Stimulated activated CD4-positive, alpha-beta T cell treated with anti-CD3 and anti-CD28 coated beads, TNF-alpha, amount 100 ng/mL, for 4 hours (primary cell): ENCODE results near the gene AMER2.
"Not testable (repeated sequence)": the region's sequence is repeated elsewhere in the genome, so short reads cannot be mapped to it uniquely, and the experiment has no call there.

Experiments used
- DNase-seq, 3 experiments: peaks; one replicate each; pipeline ENCODE4 v3.0.0-alpha.2; 2020; ENCODE audit warnings: low read depth in 3 of 3

AMER2 gene

DNA sequence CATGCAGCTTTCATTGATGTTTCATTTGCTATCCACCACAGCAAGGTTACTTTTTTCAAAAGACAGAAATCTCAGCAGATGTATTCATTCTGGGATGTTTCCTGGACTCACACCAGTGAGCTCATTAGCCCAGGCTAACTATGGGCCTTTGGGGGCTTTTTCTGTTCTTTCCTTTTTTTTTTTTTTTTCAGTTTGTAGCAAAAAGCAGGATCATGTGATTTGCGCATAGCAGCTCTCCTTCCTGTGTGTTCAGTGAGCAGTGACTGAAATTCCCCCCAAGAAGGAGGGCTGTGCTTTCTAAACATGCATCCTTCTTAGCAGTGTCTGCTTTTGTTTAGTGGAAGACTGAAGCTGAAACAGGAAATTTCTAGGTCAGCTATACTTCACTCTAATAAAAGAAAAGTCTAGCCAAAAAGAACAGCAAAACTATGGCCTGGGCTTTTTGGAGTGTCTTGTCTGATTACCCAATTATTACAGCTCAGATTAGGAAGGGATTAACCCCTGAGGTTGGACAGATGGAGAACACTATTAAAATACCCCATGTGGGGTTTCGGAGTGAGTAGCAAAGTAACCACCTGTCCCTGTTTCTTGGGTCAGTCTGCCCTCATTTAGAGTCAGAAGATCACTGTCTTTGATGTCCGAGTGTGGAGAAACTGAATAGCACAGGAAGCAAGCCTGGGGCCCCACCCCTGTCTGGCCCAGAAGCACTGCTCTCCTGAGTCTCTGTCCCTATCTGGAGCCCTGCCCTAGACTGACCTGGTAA, 8.9 kb upstream of the AMER2 start:
- no peak for DNase-seq

- no peak for DNase-seq
Measured at GRCh38 chr13:25179832-25180774, 8.0 kb upstream of the AMER2 start.

DNA sequence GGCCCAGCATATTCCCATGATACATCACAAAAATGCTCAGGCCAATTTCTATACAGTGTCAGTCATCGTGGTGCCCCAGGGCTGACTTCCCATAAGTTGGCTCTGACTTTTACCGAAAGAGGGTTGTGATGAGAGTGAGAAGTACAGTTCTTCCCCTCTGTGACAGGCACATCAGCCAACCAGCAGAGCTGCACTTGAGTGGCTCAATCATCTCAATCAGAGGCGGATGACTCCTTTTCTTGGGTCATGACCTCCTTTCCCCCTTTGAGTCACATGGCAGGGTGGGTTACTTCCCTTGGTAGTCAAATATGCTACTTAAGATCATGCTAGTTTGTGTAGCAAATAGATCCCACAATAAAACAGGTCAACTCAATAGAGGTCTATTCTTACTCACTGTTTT, 6.9 kb upstream of the AMER2 start:
- no peak for DNase-seq

DNA sequence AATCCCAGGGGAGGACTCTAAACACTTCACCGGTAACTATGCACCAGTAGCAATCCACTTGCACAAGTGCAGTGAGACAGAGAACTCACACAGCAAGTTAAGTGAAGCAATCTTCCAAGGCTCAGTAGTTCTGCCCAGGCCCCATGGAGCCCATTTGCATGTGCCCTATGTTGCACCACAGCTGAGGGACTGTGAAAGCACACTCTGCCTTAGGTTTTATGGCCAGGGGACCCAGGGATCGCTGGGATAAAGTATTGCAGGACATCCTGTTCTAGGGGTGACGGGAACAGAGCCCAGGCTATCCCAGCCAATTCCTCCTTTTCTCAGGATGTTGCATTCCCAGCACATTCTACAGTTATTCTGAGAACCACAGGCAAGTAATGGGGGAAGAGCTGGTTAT, 6.0 kb upstream of the AMER2 start:
- DNase-seq: no peak

DNA sequence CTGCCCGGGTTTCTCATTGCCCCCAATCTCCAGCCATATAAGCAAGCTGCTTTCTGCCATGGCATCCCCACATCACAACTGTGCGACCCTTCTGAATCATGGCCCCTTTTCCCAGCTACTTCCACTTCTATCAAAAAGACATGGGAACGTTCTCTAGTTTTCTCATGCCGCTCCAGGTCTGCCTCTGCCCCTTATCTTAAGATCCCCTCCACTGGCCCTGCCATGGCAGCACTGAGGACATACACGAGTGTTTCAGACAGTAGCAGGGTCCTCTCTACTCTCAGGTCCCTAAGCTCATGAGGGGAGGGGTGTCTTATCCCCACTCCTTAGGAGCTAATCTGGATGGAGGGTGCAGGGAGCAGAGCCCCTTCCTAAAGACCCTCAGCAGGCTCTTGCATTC, 5.5 kb upstream of the AMER2 start:
- DNase-seq: no peak

- DNase-seq: no peak
Measured at GRCh38 chr13:25177012-25177411, 4.9 kb upstream of the AMER2 start.

DNA sequence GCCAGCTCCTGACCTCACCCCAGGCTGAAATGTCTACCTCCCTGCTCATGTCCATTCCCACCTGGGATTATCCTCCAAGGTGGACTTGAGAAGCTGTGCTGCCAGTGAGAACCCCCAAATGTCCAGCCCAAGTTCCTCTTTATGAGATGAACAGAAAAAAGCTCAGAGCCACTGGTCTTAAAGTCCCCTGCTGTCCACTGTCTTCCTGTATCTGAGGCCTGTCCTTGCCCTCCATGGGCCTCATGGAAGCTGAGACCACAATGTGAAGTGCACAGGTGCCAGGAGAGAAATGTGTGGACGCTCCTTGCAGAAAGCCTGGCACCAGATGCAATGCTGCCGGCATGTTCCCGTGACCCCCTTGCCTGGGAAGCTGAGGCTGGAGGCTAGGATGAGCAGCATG, 3.3 kb upstream of the AMER2 start:
- no peak for DNase-seq

DNA sequence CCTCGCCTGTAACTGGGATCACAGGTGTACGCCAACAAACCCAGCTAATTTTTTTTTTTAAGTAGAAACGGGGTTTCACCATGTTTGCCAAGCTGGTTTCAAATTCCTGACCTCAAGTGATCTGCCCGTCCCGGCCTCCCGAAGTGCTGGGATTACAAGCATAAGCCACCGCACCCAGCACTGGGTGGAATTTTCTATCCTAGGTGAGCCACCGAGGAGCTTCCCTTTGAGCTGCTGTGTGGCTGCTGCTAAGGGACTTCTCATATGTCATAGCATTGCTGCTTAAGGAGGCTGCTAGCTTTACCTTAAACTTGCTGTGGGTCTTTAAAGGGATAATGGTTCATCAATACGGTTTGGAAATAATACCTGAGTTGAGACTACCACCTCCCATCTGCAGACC, 2.9 kb upstream of the AMER2 start:
- no peak for DNase-seq

DNA sequence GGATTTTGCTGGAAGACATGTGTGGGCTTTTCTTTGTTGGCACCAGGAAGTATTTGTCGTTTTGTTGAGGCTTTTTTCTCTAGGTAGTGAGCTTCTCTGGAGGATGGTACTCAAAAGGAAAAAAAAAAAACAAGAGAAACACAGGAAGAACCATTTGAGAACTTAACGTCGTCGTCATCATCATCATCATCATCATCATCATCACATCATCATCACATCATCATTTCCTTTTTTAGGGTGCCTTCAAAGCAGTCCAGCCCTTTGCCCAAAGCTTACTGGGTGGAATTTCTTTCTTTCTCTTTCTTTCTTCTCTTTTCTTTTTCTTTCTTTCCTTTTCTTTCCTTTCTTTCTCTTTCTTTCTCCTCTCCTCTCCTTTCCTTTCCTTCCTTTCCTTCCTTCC, 2.2 kb upstream of the AMER2 start:
- DNase-seq: no peak

DNA sequence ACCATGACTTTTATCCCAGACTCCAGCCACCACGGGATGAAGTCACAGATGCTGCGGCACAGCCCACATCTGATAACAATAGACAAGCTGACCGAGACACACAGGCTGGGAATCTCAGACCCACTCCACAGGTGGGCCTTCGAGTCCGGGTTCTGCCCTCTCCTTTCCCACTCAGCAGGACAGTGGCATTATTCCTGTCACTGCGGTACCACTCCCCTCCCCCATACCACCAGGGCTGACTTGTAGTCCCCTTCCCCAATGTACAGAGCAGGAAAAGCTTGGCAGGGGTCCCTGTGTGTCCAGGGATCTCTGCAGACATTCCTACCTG, 179 bp upstream of the AMER2 start:
- no peak for DNase-seq

GRCh38 chr13:25171170-25171516, 945 bp downstream of the AMER2 start:
- no peak for DNase-seq

- DNase-seq: no peak
Measured at GRCh38 chr13:25170554-25171111, 1.5 kb downstream of the AMER2 start.

GRCh38 chr13:25169951-25170553, 2.0 kb downstream of the AMER2 start:
- DNase-seq: no peak

DNA sequence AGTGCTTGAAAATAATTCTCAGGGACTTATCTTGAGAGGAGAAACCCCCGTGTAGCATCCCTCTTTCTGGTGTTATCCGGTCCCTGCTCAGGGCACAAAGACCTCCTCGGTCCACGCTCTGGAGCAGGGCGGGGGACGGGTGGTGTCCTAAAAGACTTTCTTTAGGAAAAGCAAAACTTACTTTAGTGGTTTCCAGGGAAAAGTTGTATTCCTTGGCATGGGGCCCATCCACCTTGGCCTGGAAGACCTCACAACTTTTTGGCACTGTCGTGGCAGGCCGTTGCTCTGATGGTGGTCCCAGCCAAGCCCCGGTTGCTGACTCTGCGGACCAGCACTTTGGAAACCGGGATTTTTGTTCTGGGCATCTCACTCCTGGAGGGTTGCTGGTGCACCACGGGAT, 2.7 kb downstream of the AMER2 start:
- DNase-seq: no peak

GRCh38 chr13:25168790-25169189, 3.3 kb downstream of the AMER2 start:
- DNase-seq: no peak

GRCh38 chr13:25167382-25168174, 4.5 kb downstream of the AMER2 start:
- no peak for DNase-seq

GRCh38 chr13:25166306-25166705, 5.8 kb downstream of the AMER2 start:
- no peak for DNase-seq

- no peak for DNase-seq
Measured at GRCh38 chr13:25165663-25166062, 6.4 kb downstream of the AMER2 start.

DNA sequence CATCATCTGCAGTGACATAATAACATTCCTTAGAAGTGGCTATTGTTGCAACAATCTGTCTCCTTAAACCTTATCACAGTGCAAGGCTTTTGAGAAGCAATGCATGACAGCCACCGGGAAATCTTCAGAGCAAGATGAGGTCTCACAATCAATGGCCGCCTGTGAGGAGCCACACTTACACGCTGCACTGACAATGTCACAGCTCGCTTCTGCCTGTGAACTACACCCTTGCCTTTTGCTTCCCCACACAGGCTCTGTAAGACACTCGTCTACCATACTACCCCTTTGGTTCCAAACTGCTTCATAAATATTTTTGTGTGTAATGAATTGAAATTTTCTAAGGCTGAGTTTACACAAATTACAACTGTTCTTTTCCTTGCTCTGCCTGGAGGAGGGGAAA, 6.9 kb downstream of the AMER2 start:
- DNase-seq: not testable (repeated sequence)

DNA sequence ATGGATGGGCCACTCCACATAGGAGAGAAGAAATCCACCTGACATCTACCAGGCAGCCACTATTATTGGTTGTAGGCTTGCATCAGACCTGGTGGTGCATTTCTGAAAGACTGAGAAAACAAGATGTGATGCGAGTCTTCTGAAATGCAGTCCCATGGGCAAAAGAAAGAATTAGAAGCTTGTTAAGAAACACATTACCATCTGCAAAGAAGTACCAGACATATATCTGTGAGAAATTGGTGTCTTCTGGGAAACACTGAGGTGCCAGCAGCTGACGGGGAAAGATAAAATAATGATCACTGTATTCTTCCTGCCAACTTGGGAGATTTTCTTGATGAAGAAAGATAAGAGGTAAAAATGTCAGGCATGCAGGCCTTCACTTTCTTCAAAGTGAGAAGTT, 14.4 kb downstream of the AMER2 start:
- DNase-seq: no peak

GRCh38 chr13:25153736-25154135, 18.4 kb downstream of the AMER2 start:
- no peak for DNase-seq
